ENCODE results near the gene PPP1R37.

Gene PPP1R37

DNA sequence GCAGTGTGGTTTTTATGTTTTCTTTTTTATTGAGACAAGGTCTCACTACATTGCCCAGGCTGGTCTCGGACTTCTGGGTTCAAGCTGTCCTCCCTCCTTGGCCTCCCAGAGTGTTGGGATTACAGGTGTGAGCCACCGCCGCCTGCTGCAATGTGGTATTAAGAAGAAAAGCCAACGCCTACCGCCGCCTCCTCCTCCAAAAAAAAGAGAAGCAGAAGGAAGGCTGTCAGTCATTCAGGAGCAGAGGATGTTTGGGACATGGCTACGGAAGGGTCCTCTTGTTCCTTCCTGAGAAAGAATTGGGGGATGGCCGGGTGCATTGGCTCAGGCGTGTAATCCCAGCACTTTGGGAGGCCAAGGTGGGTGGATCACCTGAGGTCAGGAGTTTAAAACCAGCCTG lies 1.2 kb downstream of the PPP1R37 start:
- TF ChIP-seq ZXDB (tag by site-specific recombination; IDR thresholded peaks at IDR 0.05) (no peak), ZNF777 (tag by site-specific recombination; IDR thresholded peaks at IDR 0.05; ENCODE audit: borderline replicate concordance) (no peak), ZNF223 (tag by site-specific recombination; IDR thresholded peaks at IDR 0.05) (no peak), YY2 (tag by site-specific recombination; IDR thresholded peaks at IDR 0.05) (no peak)
- peaks cover 13 to 29% of the 10 kb centered on the region in 2 experiments; a peak in 2 of 3 replicates for H3K36me3 ChIP-seq (ENCODE audit: control insufficient read depth in 2 of 2, insufficient read depth in 1 of 2, low read length in 2 of 2)
- ChIA-PET POLR2A (no interaction called here), CTCF (interaction anchor here (0.8 to 4.1 kb wide), 2 partner anchors 31 to 40 kb away, joined by 3 to 30 read pairs; no protein-coding TSS in a partner anchor)
- no peak overlapping the region; the same call in 1 of the 2 replicates for H3K27ac ChIP-seq (ENCODE audit: extremely low read depth, low read depth, low read length)
- no peaks in the 10 kb centered on the region for H3K9me3 ChIP-seq (ENCODE audit: control insufficient read depth, insufficient read depth, low read depth, low read length)
- H3K4me1 ChIP-seq (ENCODE audit: control insufficient read depth, insufficient read depth, low read length) = peaks cover 38% of the 10 kb centered on the region
- peak overlapping the region; percentile 91 for H3K4me3 ChIP-seq (ENCODE audit: low read depth, low read length)

DNA sequence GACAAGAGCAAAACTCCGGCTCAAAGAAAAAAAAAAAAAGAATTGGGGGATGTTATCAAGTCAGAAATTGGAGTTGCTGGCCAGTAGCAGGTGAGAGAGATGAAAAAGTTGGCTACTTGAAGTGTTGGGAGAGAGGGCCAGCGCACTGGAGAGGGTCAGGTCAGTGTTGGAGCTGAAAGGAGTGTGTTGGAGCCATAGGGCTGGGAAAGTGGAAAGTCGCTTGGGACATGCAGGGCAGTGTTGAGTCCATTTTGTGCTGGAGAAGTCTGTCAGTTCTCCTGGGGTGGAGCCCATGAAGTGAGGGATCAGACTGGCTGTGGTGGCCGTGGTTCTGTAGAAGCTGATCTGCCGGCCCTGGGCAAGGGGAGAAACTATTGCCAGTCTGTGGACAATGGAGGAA lies 1.7 kb downstream of the PPP1R37 start:
- no peak overlapping the region for H3K27ac ChIP-seq (ENCODE audit: extremely low read depth, low read depth, low read length)
- peaks cover 38% of the 10 kb centered on the region for H3K4me1 ChIP-seq (ENCODE audit: control insufficient read depth, insufficient read depth, low read length)
- no peaks in the 10 kb centered on the region for H3K9me3 ChIP-seq (ENCODE audit: control insufficient read depth, insufficient read depth, low read depth, low read length)
- H3K4me3 ChIP-seq (ENCODE audit: low read depth, low read length) = no peak overlapping the region
- ChIA-PET CTCF (interaction anchor here (0.6 to 4.1 kb wide), 5 partner anchors 30 to 162 kb away, joined by 3 to 30 read pairs (median 3); no protein-coding TSS in a partner anchor), POLR2A (no interaction called here)
- TF ChIP-seq, protein P1, sequence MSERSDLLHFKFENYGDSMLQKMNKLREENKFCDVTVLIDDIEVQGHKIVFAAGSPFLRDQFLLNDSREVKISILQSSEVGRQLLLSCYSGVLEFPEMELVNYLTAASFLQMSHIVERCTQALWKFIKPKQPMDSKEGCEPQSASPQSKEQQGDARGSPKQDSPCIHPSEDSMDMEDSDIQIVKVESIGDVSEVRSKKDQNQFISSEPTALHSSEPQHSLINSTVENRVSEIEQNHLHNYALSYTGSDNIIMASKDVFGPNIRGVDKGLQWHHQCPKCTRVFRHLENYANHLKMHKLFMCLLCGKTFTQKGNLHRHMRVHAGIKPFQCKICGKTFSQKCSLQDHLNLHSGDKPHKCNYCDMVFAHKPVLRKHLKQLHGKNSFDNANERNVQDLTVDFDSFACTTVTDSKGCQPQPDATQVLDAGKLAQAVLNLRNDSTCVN (tag by site-specific recombination; optimal IDR thresholded peaks at IDR 0.05) = no peak
- peak; percentile 91 for TF ChIP-seq ZNF600 (tag by site-specific recombination; IDR thresholded peaks at IDR 0.05)
- peaks cover 13 to 32% of the 10 kb centered on the region in 2 experiments; a peak in 2 of 3 replicates for H3K36me3 ChIP-seq (ENCODE audit: control insufficient read depth in 2 of 2, insufficient read depth in 1 of 2, low read length in 2 of 2)

DNA sequence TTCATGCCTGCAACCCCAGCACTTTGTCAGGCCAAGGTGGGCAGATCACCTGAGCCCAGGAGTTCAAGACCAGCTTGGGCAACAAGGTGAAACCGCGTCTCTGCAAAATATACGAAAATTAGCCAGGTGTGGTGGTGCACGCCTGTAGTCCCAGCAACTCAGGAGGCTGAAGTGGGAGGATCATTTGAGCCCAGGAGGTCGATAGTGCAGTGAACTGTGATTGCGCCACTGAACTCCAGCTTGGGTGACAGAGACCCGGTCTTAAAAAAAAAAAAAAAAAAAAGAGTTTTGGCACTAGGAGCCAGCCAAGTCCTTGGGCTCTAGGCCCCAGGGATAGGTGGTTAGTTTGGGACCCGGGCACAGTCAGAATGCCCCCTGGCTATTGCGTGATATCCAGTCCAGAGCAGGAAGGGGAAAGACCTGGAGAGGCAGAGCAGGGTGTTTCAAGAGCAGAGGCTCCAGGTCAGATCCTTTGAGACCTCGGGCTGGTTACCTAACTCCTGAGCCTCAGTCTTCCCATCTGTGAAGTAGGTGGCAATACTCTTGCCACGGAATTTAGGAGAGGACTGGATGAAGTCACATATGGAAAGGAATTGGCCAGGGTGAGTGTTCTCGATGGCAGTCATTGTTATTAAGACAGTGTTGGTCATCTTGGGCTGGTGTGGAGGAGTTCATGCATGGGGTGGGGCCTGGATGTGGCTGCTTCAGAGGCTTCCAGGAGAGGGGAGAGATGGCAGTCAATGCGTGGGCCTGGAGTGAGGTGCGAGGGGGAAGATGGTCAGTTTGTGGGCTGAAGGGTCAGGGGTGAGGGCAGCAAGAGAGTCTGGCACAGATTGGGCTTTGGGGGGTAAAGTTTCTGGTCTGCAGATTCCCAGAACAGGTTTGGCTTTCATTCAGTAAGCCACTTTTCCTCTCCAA lies 2.8 kb downstream of the PPP1R37 start:
- ChIA-PET CTCF (interaction anchor here (0.6 to 4.1 kb wide), 2 partner anchors 29 to 161 kb away, joined by 3 to 30 read pairs; no protein-coding TSS in a partner anchor), POLR2A (no interaction called here)
- no peak overlapping the region for H3K27ac ChIP-seq (ENCODE audit: extremely low read depth, low read depth, low read length)
- no peak overlapping the region for H3K4me3 ChIP-seq (ENCODE audit: low read depth, low read length)
- TF ChIP-seq ZNF404 (tag by site-specific recombination; IDR thresholded peaks at IDR 0.05) = no peak
- peak; percentile 53; the same call in 1 of the 2 replicates for TF ChIP-seq BCL11B (tag by site-specific recombination; IDR thresholded peaks at IDR 0.05; ENCODE audit: low read depth)
- H3K9me3 ChIP-seq (ENCODE audit: control insufficient read depth, insufficient read depth, low read depth, low read length) = no peaks in the 10 kb centered on the region
- H3K4me1 ChIP-seq (ENCODE audit: control insufficient read depth, insufficient read depth, low read length) = peaks cover 28% of the 10 kb centered on the region
- H3K36me3 ChIP-seq (ENCODE audit: control insufficient read depth in 2 of 2, insufficient read depth in 1 of 2, low read length in 2 of 2) = peaks cover 7 to 32% of the 10 kb centered on the region in 2 experiments; a peak in 2 of 3 replicates

DNA sequence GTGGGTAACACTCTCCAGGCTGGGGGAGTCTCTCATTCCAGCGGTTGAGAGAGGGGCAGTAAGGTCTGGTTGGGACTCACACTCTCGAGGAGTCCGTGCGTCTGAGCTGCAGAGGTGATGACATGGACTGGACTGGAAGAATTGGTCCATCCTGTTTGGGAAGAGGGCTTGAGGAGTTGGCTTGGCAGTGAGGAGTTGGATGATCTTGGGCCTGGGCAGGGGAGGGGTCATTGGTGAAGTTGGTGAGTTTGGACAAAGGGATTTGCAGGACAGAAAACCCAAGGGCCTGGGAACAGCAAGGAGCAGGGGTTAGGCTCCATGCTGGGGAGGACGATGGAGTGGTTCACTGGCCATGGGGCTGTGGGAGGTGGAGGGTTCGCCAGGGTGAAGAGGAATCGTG lies 3.7 kb downstream of the PPP1R37 start:
- peaks cover 7 to 36% of the 10 kb centered on the region in 2 experiments; a peak in 2 of 3 replicates for H3K36me3 ChIP-seq (ENCODE audit: control insufficient read depth in 2 of 2, insufficient read depth in 1 of 2, low read length in 2 of 2)
- peaks cover 27% of the 10 kb centered on the region for H3K4me1 ChIP-seq (ENCODE audit: control insufficient read depth, insufficient read depth, low read length)
- POLR2A ChIA-PET = no interaction called here
- no peak for TF ChIP-seq ZBTB48 (tag by site-specific recombination; IDR thresholded peaks at IDR 0.05)
- TF ChIP-seq ZNF600 (tag by site-specific recombination; IDR thresholded peaks at IDR 0.05) = peak; percentile 62
- 0 out of 2 replicates have a peak, but pooled peaks have one; percentile 20 for TF ChIP-seq BCL11B (tag by site-specific recombination; IDR thresholded peaks at IDR 0.05; ENCODE audit: low read depth)
- no peak overlapping the region for H3K4me3 ChIP-seq (ENCODE audit: low read depth, low read length)
- no peaks in the 10 kb centered on the region for H3K9me3 ChIP-seq (ENCODE audit: control insufficient read depth, insufficient read depth, low read depth, low read length)
- CTCF ChIA-PET = interaction anchor here (2.7 kb wide), 1 partner anchor 29 kb away, joined by 24 read pairs; no protein-coding TSS in a partner anchor
- H3K27ac ChIP-seq (ENCODE audit: extremely low read depth, low read depth, low read length) = no peak overlapping the region

DNA sequence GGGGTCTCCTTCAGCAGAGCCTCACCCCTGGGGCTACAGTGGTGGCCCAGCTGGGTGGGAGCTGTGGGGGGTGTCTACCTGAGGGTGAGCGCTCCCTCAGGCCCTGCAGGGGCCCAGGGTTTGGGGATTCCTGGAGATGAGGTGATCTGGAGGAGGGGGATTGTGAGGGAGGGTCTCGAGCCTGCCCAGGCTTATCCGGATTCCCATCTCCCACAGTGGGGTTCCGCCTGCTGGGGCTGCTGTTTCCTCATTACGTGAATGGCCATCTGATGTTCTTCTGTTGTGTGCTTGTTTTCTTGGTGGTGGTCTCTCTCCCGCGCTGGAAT lies 4.4 kb downstream of the PPP1R37 start:
- ChIA-PET CTCF (interaction anchor here (0.5 to 2.7 kb wide), 4 partner anchors 28 to 69 kb away, joined by 3 to 24 read pairs (median 3); no protein-coding TSS in a partner anchor), POLR2A (interaction anchor here (1.7 kb wide), 1 partner anchor 34 kb away, joined by 4 read pairs; no protein-coding TSS in a partner anchor)
- Histone ChIP-seq H3K36me3 (ENCODE audit: control insufficient read depth in 2 of 2, insufficient read depth in 1 of 2, low read length in 2 of 2) (peaks cover 7 to 36% of the 10 kb centered on the region in 2 experiments; a peak in 2 of 3 replicates), H3K27ac (ENCODE audit: extremely low read depth, low read depth, low read length) (no peak overlapping the region), H3K9me3 (ENCODE audit: control insufficient read depth, insufficient read depth, low read depth, low read length) (no peaks in the 10 kb centered on the region), H3K4me3 (ENCODE audit: low read depth, low read length) (no peak overlapping the region), H3K4me1 (ENCODE audit: control insufficient read depth, insufficient read depth, low read length) (peaks cover 28% of the 10 kb centered on the region)
- TF ChIP-seq ZNF266 (tag by site-specific recombination; IDR thresholded peaks at IDR 0.05; ENCODE audit: low read depth) = no peak
- TF ChIP-seq GLIS1 (tag by site-specific recombination; IDR thresholded peaks at IDR 0.05) = peak; percentile 84
- no peak for TF ChIP-seq HOXD13 (CRISPR knock-in tag; IDR thresholded peaks at IDR 0.05; ENCODE audit: borderline replicate concordance)
- TF ChIP-seq ZIC2 (tag by site-specific recombination; IDR thresholded peaks at IDR 0.05) = peak; percentile 26; the same call in 1 of the 2 replicates

All from HEK293 (cell line).